GM23338 (cell line): ENCODE results near the gene AGMAT. TPM values are rescaled to one million over a fixed set of nuclear protein-coding genes. Genes with fewer than 3 reads are reported as not detected.

Experiments used
- ATAC-seq: fragments of 200-7000 bp; cut with Tn5 transposase; 3 replicates; pipeline ENCODE4 v1.9.1; 2020
- DNase-seq: peaks from one replicate; pipeline ENCODE4 v3.0.0-alpha.2; 2015; ENCODE audit warnings: low spot score
- H2AFZ ChIP-seq: fragments of 200-600 bp; sonication (generic); 2 replicates; pipeline ENCODE4 v1.8.0; 2016; ENCODE audit warnings: antibody characterized with exemption, mild to moderate bottlenecking, moderate library complexity
- H3F3A ChIP-seq: fragments of 200-600 bp; sonication (generic); replicated peaks from 2 replicates; pipeline ENCODE4 v1.8.0; 2017; ENCODE audit warnings: antibody characterized with exemption, mixed run types, low read depth
- H3K27ac ChIP-seq: fragments of 200-600 bp; sonication (generic); 2 replicates; pipeline ENCODE4 v1.6.1; 2016; ENCODE audit warnings: low read depth
- H3K27me3 ChIP-seq: fragments of 200-600 bp; sonication (generic); 2 replicates; pipeline ENCODE4 v1.8.0; 2016; ENCODE audit warnings: mild to moderate bottlenecking, mixed run types, moderate library complexity; ENCODE audit not compliant: insufficient read depth
- H3K36me3 ChIP-seq: fragments of 200-600 bp; sonication (generic); 2 replicates; pipeline ENCODE4 v1.8.0; 2016; ENCODE audit warnings: mild to moderate bottlenecking; ENCODE audit not compliant: insufficient read depth
- H3K4me1 ChIP-seq: fragments of 200-600 bp; sonication (generic); 2 replicates; pipeline ENCODE4 v1.8.0; 2016; ENCODE audit warnings: mild to moderate bottlenecking, moderate library complexity; ENCODE audit not compliant: insufficient read depth
- H3K4me2 ChIP-seq: fragments of 200-600 bp; sonication (generic); 2 replicates; pipeline ENCODE4 v1.7.1; 2017; ENCODE audit warnings: mixed run types
- H3K4me3 ChIP-seq: fragments of 200-600 bp; sonication (generic); 2 replicates; pipeline ENCODE4 v1.6.1; 2016; ENCODE audit warnings: mixed run types
- H3K79me2 ChIP-seq: fragments of 200-600 bp; sonication (generic); replicated peaks from 2 replicates; pipeline ENCODE4 v1.8.0; 2017; ENCODE audit warnings: mild to moderate bottlenecking; ENCODE audit not compliant: insufficient read depth
- H3K9me2 ChIP-seq: fragments of 200-600 bp; sonication (generic); 2 replicates; pipeline ENCODE4 v1.8.0; 2017; ENCODE audit not compliant: insufficient read depth
- H4K20me1 ChIP-seq: fragments of 200-600 bp; sonication (generic); replicated peaks from 2 replicates; pipeline ENCODE4 v1.8.0; 2017; ENCODE audit warnings: mild to moderate bottlenecking; ENCODE audit not compliant: insufficient read depth
- H3K27ac Mint-ChIP-seq: 2 replicates; pipeline ENCODE4 v1.8.0; 2020; ENCODE audit warnings: inconsistent platforms, mild to moderate bottlenecking, moderate library complexity, mixed read lengths
- H3K27me3 Mint-ChIP-seq: 3 replicates; pipeline ENCODE4 v1.8.0; 2022; ENCODE audit warnings: low read depth, mild to moderate bottlenecking, moderate library complexity, mixed read lengths, inconsistent platforms; ENCODE audit not compliant: insufficient read depth, poor library complexity
- H3K36me3 Mint-ChIP-seq: 3 replicates; pipeline ENCODE4 v1.8.0; 2021; ENCODE audit warnings: low read depth, mild to moderate bottlenecking, inconsistent platforms, moderate library complexity, mixed read lengths
- H3K4me1 Mint-ChIP-seq: 3 replicates; pipeline ENCODE4 v1.8.0; 2020; ENCODE audit warnings: mild to moderate bottlenecking, inconsistent platforms, mixed read lengths
- H3K4me3 Mint-ChIP-seq: 3 replicates; pipeline ENCODE4 v1.8.0; 2021; ENCODE audit warnings: moderate library complexity, mild to moderate bottlenecking, inconsistent platforms, mixed read lengths
- H3K9me3 Mint-ChIP-seq: 3 replicates; pipeline ENCODE4 v1.8.0; 2020; ENCODE audit warnings: moderate library complexity, mild to moderate bottlenecking, inconsistent platforms, mixed read lengths
- CREB1 ChIP-seq: fragments of 250-450 bp; sonication (Bioruptor Pico); IDR thresholded peaks from 2 replicates; pipeline ENCODE4 v1.5.0; 2020; ENCODE audit warnings: low read depth, mild to moderate bottlenecking, moderate library complexity
- CTCF ChIP-seq, 2 experiments: fragments of 200-600 bp in 1 of 2; sonication (generic) in 1 of 2; conservative IDR thresholded peaks; 2 replicates each; pipeline versions ENCODE4 v1.5.1 to v1.6.1; 2016 to 2017; ENCODE audit warnings: antibody characterized with exemption in 2 of 2, low read depth in 2 of 2, mild to moderate bottlenecking in 2 of 2, moderate library complexity in 1 of 2
- ETS1 ChIP-seq: IDR thresholded peaks from 2 replicates; pipeline ENCODE4 v1.6.1; 2016; ENCODE audit warnings: antibody characterized with exemption
- EZH2 ChIP-seq: fragments of 200-600 bp; sonication (generic); IDR thresholded peaks from one replicate; pipeline ENCODE4 v1.8.0; 2017; ENCODE audit warnings: antibody characterized with exemption, mild to moderate bottlenecking, low read depth; ENCODE audit not compliant: unreplicated experiment
- EZH2phosphoT487 ChIP-seq: fragments of 200-600 bp; sonication (generic); IDR thresholded peaks from one replicate; pipeline ENCODE4 v1.8.1; 2018; ENCODE audit warnings: antibody characterized with exemption; ENCODE audit not compliant: unreplicated experiment
- JUNB ChIP-seq: IDR thresholded peaks from one replicate; pipeline ENCODE4 v1.6.1; 2016; ENCODE audit warnings: antibody characterized with exemption; ENCODE audit not compliant: unreplicated experiment
- NANOG ChIP-seq: IDR thresholded peaks from 2 replicates; pipeline ENCODE4 v1.6.1; 2016; ENCODE audit warnings: antibody characterized with exemption, borderline replicate concordance
- POLR2AphosphoS5 ChIP-seq: IDR thresholded peaks from 2 replicates; pipeline ENCODE4 v1.6.1; 2016; ENCODE audit warnings: antibody characterized with exemption, low read depth
- STAT1 ChIP-seq: IDR thresholded peaks from one replicate; pipeline ENCODE4 v1.6.1; 2016; ENCODE audit warnings: antibody characterized with exemption; ENCODE audit not compliant: unreplicated experiment
- ZNF331 ChIP-seq: fragments of 250-450 bp; sonication (Bioruptor Pico); IDR thresholded peaks from 2 replicates; pipeline ENCODE4 v1.5.0; 2020; ENCODE audit warnings: low read depth, mild to moderate bottlenecking, moderate library complexity
- ZNF462 ChIP-seq: fragments of 250-450 bp; sonication (Bioruptor Pico); IDR thresholded peaks from 2 replicates; pipeline ENCODE4 v1.5.0; 2020; ENCODE audit warnings: mild to moderate bottlenecking, moderate library complexity
- polyA plus RNA-seq: library from polyadenylated mRNA; unstranded; fragments of >200 nt; fragmentation: Nextera tagmentation; extraction: Ambion mirVana; gene quantifications from 2 replicates; pipeline ENCODE4 v1.2.1, GENCODE V29; 2016
- total RNA-seq: library from RNA; depleted of rRNA; stranded (reverse); fragments of >200 nt; shearing (Covaris generic); gene quantifications from 2 replicates; pipeline ENCODE4 v1.2.3, GENCODE V29; 2014

AGMAT gene
- total and polyA plus RNA-seq, 2 experiments from 2014 or later: 1.8 to 7.4 TPM

GRCh38 chr1:15595809-15596617 is 11.2 kb upstream of the AGMAT start (continued):
- no peak for TF ChIP-seq ETS1
- no peak for TF ChIP-seq EZH2
- no peak for TF ChIP-seq POLR2AphosphoS5
- no peak for TF ChIP-seq CTCF (conservative IDR thresholded peaks at IDR 0.05; ENCODE audit: low read depth in 2 of 2)
- no peak for TF ChIP-seq NANOG
- no peak for TF ChIP-seq CREB1

- Mint-ChIP-seq H3K36me3 (peaks cover 9% of the 10 kb centered on the region; the same call in 2 of the 3 replicates), H3K4me3 (no peak overlapping the region), H3K9me3 (no peaks in the 10 kb centered on the region), H3K4me1 (peaks cover 14% of the 10 kb centered on the region; the same call in 2 of the 3 replicates), H3K27me3 (peaks cover 4% of the 10 kb centered on the region), H3K27ac (no peak overlapping the region)
- Histone ChIP-seq H3K27ac (no peak overlapping the region), H3K4me2 (no peak overlapping the region), H3K4me3 (no peak overlapping the region), H3K27me3 (no peaks in the 10 kb centered on the region), H3F3A (no peaks in the 10 kb centered on the region), H2AFZ (no peak overlapping the region), H4K20me1 (no peaks in the 10 kb centered on the region), H3K36me3 (no peaks in the 10 kb centered on the region), H3K79me2 (no peaks in the 10 kb centered on the region), H3K9me2 (no peaks in the 10 kb centered on the region), H3K4me1 (no peaks in the 10 kb centered on the region)
- DNase-seq (no peak), ATAC-seq (no peak)
- no peak for TF ChIP-seq JUNB
- no peak for TF ChIP-seq STAT1
- no peak for TF ChIP-seq NANOG
- TF ChIP-seq POLR2AphosphoS5: no peak
- no peak for TF ChIP-seq ZNF331 (CRISPR knock-in tag)
- TF ChIP-seq ETS1: no peak
- TF ChIP-seq CTCF (conservative IDR thresholded peaks at IDR 0.05; ENCODE audit: low read depth in 2 of 2): no peak
- TF ChIP-seq ZNF462 (CRISPR knock-in tag): no peak
- no peak for TF ChIP-seq EZH2phosphoT487
These were observed 7.4 kb upstream of the AGMAT start for GRCh38 chr1:15592285-15592684.
